ENCODE measurements around the gene GPR183. TPM values are rescaled to one million over a fixed set of nuclear protein-coding genes. Genes with fewer than 3 reads are reported as not detected.

Gene GPR183
- total and polyA plus RNA-seq, 10 of the 15 experiments (the other 5 are each of a cell fraction or from before 2014, with no cell fraction given) = 134 to 669 (median 225) TPM

- ChIA-PET RAD21 (ENCODE audit: unreplicated experiment) (interaction anchor here (1.1 to 2.8 kb wide), 2 partner anchors 8 to 22 kb away, joined by 3 to 17 read pairs; no protein-coding TSS in a partner anchor), SMC1A (ENCODE audit: uncharacterized antibody, unreplicated experiment) (interaction anchor here (1.3 to 3.5 kb wide), 5 partner anchors 8 to 53 kb away, joined by 3 to 28 read pairs (median 7); no protein-coding TSS in a partner anchor), CTCF (interaction anchor here (0.8 to 1.4 kb wide), 4 partner anchors 8 to 46 kb away, joined by 3 to 9 read pairs (median 4); no protein-coding TSS in a partner anchor), POLR2A (interaction anchor here (1.7 to 2.1 kb wide), 2 partner anchors 8 to 39 kb away, joined by 3 to 8 read pairs; no protein-coding TSS in a partner anchor)
- Histone ChIP-seq H3K4me3 (no peak overlapping the region), H3K4me1 (ENCODE audit: control insufficient read depth, insufficient read depth, low read length) (peaks cover 45% of the 10 kb centered on the region), H3K9ac (ENCODE audit: control insufficient read depth, insufficient read depth, low read length) (no peak overlapping the region), H4K20me1 (ENCODE audit: control insufficient read depth, insufficient read depth) (no peaks in the 10 kb centered on the region), H3K36me3 (ENCODE audit: control insufficient read depth in 2 of 2, insufficient read depth in 2 of 2, low read length in 1 of 2) (peaks cover 0 to 5% of the 10 kb centered on the region in 2 experiments; a peak in 2 of 4 replicates), H3K4me2 (ENCODE audit: control insufficient read depth, insufficient read depth) (peak overlapping the region; percentile 20; the same call in 1 of the 2 replicates), H3K79me2 (ENCODE audit: control insufficient read depth, insufficient read depth, low read length) (peaks cover 45% of the 10 kb centered on the region), H3K9me3 (replicated peaks; ENCODE audit: control insufficient read depth, insufficient read depth, low read length) (no peaks in the 10 kb centered on the region), H3K27ac (ENCODE audit: control insufficient read depth, insufficient read depth) (peak overlapping the region; percentile 68; the same call in 1 of the 2 replicates), H2AFZ (ENCODE audit: control insufficient read depth, low read depth, low read length) (no peak overlapping the region), H3K27me3 (replicated peaks in 1 of 2; ENCODE audit: control insufficient read depth in 2 of 2, insufficient read depth in 2 of 2, low read length in 1 of 2) (no peaks in the 10 kb centered on the region)
- WGBS (ENCODE audit: insufficient coverage, insufficient replicate concordance, low lambda C conversion rate, missing lambda C conversion rate) = 77% methylated on average over 3 of the region's 3 CpGs
- in situ Hi-C loops (cut with MboI) (no loop called here), intact Hi-C loops (cut with micrococcal nuclease; ENCODE audit: unreplicated experiment) (no loop called here)
- DNase-seq (ENCODE audit: low read depth, low spot score) = no peak
- no peak for FAIRE-seq
- no peak for ATAC-seq
- no TSS peak for BruUV-seq (replicated peaks)
- TF ChIP-seq CHD2 (IDR thresholded peaks at IDR 0.05; ENCODE audit: borderline replicate concordance, low read depth, low read length) = no peak
- TF ChIP-seq JUND (IDR thresholded peaks at IDR 0.05; ENCODE audit: low read depth, low read length) = no peak
- no peak for TF ChIP-seq NR2F1 (conservative IDR thresholded peaks at IDR 0.05)
- no peak for TF ChIP-seq ZNF207 (IDR thresholded peaks at IDR 0.05; ENCODE audit: borderline replicate concordance)
- TF ChIP-seq, protein P1, sequence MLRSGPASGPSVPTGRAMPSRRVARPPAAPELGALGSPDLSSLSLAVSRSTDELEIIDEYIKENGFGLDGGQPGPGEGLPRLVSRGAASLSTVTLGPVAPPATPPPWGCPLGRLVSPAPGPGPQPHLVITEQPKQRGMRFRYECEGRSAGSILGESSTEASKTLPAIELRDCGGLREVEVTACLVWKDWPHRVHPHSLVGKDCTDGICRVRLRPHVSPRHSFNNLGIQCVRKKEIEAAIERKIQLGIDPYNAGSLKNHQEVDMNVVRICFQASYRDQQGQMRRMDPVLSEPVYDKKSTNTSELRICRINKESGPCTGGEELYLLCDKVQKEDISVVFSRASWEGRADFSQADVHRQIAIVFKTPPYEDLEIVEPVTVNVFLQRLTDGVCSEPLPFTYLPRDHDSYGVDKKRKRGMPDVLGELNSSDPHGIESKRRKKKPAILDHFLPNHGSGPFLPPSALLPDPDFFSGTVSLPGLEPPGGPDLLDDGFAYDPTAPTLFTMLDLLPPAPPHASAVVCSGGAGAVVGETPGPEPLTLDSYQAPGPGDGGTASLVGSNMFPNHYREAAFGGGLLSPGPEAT (IDR thresholded peaks at IDR 0.05; ENCODE audit: low read depth) = no peak
- no peak for TF ChIP-seq ZBTB33 (IDR thresholded peaks at IDR 0.05)
- no peak for TF ChIP-seq TCF3 (IDR thresholded peaks at IDR 0.05; ENCODE audit: borderline replicate concordance, insufficient read depth, low read depth, low read length)
- TF ChIP-seq ZNF24 (IDR thresholded peaks at IDR 0.05) = no peak
- TF ChIP-seq SUPT20H (IDR thresholded peaks at IDR 0.05; ENCODE audit: borderline replicate concordance, control insufficient read depth, low read depth, low read length) = no peak
- no peak for TF ChIP-seq PKNOX1 (IDR thresholded peaks at IDR 0.05)
- no peak for TF ChIP-seq NBN (IDR thresholded peaks at IDR 0.05)
- no peak for TF ChIP-seq STAT3 (IDR thresholded peaks at IDR 0.05; ENCODE audit: low read depth, low read length)
These were observed 6.3 kb upstream of the GPR183 start for GRCh38 chr13:99313501-99313900.

All from GM12878 (cell line).